Glutamatergic neuron (in vitro differentiated cells): Measurements from ENCODE around the gene CNTNAP2. TPM values are rescaled to one million over a fixed set of nuclear protein-coding genes. Genes with fewer than 3 reads are reported as not detected.

ENCODE experiments used
- DNase-seq: peaks from one replicate; pipeline ENCODE4 v3.0.0; 2022
- H3K27ac Mint-ChIP-seq: one replicate; pipeline ENCODE4 v1.8.0; 2020; ENCODE audit warnings: mild to moderate bottlenecking, mixed read lengths, inconsistent platforms; ENCODE audit not compliant: unreplicated experiment
- H3K27me3 Mint-ChIP-seq: one replicate; pipeline ENCODE4 v1.8.0; 2020; ENCODE audit warnings: mild to moderate bottlenecking, moderate library complexity, mixed read lengths, inconsistent platforms; ENCODE audit not compliant: unreplicated experiment
- H3K36me3 Mint-ChIP-seq: one replicate; pipeline ENCODE4 v1.8.0; 2020; ENCODE audit warnings: mild to moderate bottlenecking, mixed read lengths, inconsistent platforms; ENCODE audit not compliant: unreplicated experiment
- H3K4me1 Mint-ChIP-seq: one replicate; pipeline ENCODE4 v1.8.0; 2020; ENCODE audit warnings: mild to moderate bottlenecking, low read depth, mixed read lengths, inconsistent platforms; ENCODE audit not compliant: unreplicated experiment
- H3K4me3 Mint-ChIP-seq: one replicate; pipeline ENCODE4 v1.8.0; 2020; ENCODE audit warnings: mild to moderate bottlenecking, mixed read lengths, inconsistent platforms; ENCODE audit not compliant: unreplicated experiment
- H3K9me3 Mint-ChIP-seq: one replicate; pipeline ENCODE4 v1.8.0; 2020; ENCODE audit warnings: mild to moderate bottlenecking, moderate library complexity, mixed read lengths, inconsistent platforms; ENCODE audit not compliant: unreplicated experiment
- CTCF ChIP-seq: fragments of 200-600 bp; sonication (generic); IDR thresholded peaks from one replicate; pipeline ENCODE4 v1.5.0; 2021; ENCODE audit not compliant: partially characterized antibody, unreplicated experiment
- total RNA-seq: library from RNA; stranded (reverse); fragmentation: NEBNext Ultra II Directional; extraction: Animal tissue kit (Norgen Biotek cat#: 25700); gene quantifications from one replicate; pipeline ENCODE4 v1.2.1, GENCODE V29; 2021; ENCODE audit not compliant: unreplicated experiment

CNTNAP2 gene
- total RNA-seq, 1 donor from 2014 or later = 25.8 TPM

- Mint-ChIP-seq H3K27ac (no peak overlapping the region), H3K4me1 (no peaks in the 10 kb centered on the region), H3K27me3 (no peaks in the 10 kb centered on the region), H3K4me3 (no peak overlapping the region), H3K9me3 (peaks cover 1% of the 10 kb centered on the region), H3K36me3 (no peaks in the 10 kb centered on the region)
- no peak for DNase-seq
- TF ChIP-seq CTCF = no peak
Measured at GRCh38 chr7:146720195-146720594, 603.6 kb downstream of the CNTNAP2 start.

- no peak overlapping the region for H3K4me3 Mint-ChIP-seq
- DNase-seq = no peak
- H3K36me3 Mint-ChIP-seq = no peaks in the 10 kb centered on the region
- no peaks in the 10 kb centered on the region for H3K27me3 Mint-ChIP-seq
- peaks cover 1% of the 10 kb centered on the region for H3K9me3 Mint-ChIP-seq
- H3K27ac Mint-ChIP-seq = no peak overlapping the region
- peaks cover 5% of the 10 kb centered on the region for H3K4me1 Mint-ChIP-seq
- TF ChIP-seq CTCF = no peak
Measured at GRCh38 chr7:146722986-146723385, 606.4 kb downstream of the CNTNAP2 start.

- peaks cover 5% of the 10 kb centered on the region for H3K4me1 Mint-ChIP-seq
- H3K36me3 Mint-ChIP-seq = no peaks in the 10 kb centered on the region
- H3K4me3 Mint-ChIP-seq = no peak overlapping the region
- H3K9me3 Mint-ChIP-seq = peaks cover 1% of the 10 kb centered on the region
- TF ChIP-seq CTCF = no peak
- no peaks in the 10 kb centered on the region for H3K27me3 Mint-ChIP-seq
- no peak for DNase-seq
- no peak overlapping the region for H3K27ac Mint-ChIP-seq
Measured at GRCh38 chr7:146725520-146725919, 608.9 kb downstream of the CNTNAP2 start.

- Mint-ChIP-seq H3K27ac (no peak overlapping the region), H3K9me3 (peaks cover 1% of the 10 kb centered on the region), H3K4me1 (peaks cover 5% of the 10 kb centered on the region), H3K27me3 (no peaks in the 10 kb centered on the region), H3K36me3 (no peaks in the 10 kb centered on the region), H3K4me3 (no peak overlapping the region)
- TF ChIP-seq CTCF = no peak
- DNase-seq = no peak
Measured at GRCh38 chr7:146728141-146728540, 611.5 kb downstream of the CNTNAP2 start.

- Mint-ChIP-seq H3K36me3 (no peaks in the 10 kb centered on the region), H3K27me3 (no peaks in the 10 kb centered on the region), H3K9me3 (peaks cover 1% of the 10 kb centered on the region), H3K4me1 (peaks cover 5% of the 10 kb centered on the region), H3K4me3 (no peak overlapping the region), H3K27ac (no peak overlapping the region)
- DNase-seq = no peak
- TF ChIP-seq CTCF = no peak
Measured at GRCh38 chr7:146728611-146729010, 612.0 kb downstream of the CNTNAP2 start.
